Kidney epithelial cell (primary cell): ENCODE data around the gene LAD1. TPM values are rescaled to one million over a fixed set of nuclear protein-coding genes. Genes with fewer than 3 reads are reported as not detected.

Source experiments
- DNase-seq: peaks from one replicate; pipeline ENCODE4 v3.0.0-alpha.2; 2010; ENCODE audit warnings: low read depth
- H3K27me3 ChIP-seq: 2 replicates; pipeline ENCODE4 v1.6.0; 2011; ENCODE audit warnings: low read length; ENCODE audit not compliant: control insufficient read depth, insufficient read depth
- H3K36me3 ChIP-seq: 2 replicates; pipeline ENCODE4 v1.5.1; 2011; ENCODE audit warnings: low read length; ENCODE audit not compliant: control insufficient read depth, insufficient read depth
- H3K4me3 ChIP-seq: 2 replicates; pipeline ENCODE4 v1.5.1; 2011; ENCODE audit warnings: low read depth, mild to moderate bottlenecking, control low read depth, low read length
- total RNA-seq: library from RNA; depleted of rRNA; stranded (reverse); fragments of >200 nt; gene quantifications from 2 replicates; pipeline ENCODE4 v1.2.3, GENCODE V29; 2015
- TF ChIP-seq, protein P1 (sequence below): IDR thresholded peaks from 2 replicates; pipeline ENCODE4 v1.5.1; 2011; ENCODE audit warnings: mild to moderate bottlenecking, moderate library complexity, low read length, control low read depth, inconsistent platforms; ENCODE audit not compliant: insufficient read depth, poor library complexity, severe bottlenecking

The LAD1 gene
- total RNA-seq, 1 donor from 2014 or later: 36.1 TPM

DNA sequence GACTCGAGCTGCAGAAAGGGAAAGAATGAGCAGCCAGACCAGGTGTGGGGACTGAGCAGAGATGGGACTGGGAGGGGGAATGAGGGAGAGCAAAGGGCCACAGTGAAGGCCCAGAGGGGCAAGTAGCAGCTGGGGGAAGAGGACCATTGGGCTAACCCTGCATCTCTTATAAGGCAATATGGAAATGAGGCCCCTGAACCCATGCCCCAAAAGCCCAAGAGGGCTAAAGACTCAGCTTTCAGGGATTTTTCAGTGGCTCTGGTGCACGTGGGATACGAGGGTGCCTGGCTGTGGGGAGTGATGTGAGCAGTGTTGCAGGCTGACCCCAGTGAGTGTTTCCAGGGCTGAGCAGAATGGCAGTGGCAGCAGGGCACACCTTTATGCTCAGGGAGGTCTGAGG, 22.9 kb upstream of the LAD1 start:
- TF ChIP-seq, protein P1, sequence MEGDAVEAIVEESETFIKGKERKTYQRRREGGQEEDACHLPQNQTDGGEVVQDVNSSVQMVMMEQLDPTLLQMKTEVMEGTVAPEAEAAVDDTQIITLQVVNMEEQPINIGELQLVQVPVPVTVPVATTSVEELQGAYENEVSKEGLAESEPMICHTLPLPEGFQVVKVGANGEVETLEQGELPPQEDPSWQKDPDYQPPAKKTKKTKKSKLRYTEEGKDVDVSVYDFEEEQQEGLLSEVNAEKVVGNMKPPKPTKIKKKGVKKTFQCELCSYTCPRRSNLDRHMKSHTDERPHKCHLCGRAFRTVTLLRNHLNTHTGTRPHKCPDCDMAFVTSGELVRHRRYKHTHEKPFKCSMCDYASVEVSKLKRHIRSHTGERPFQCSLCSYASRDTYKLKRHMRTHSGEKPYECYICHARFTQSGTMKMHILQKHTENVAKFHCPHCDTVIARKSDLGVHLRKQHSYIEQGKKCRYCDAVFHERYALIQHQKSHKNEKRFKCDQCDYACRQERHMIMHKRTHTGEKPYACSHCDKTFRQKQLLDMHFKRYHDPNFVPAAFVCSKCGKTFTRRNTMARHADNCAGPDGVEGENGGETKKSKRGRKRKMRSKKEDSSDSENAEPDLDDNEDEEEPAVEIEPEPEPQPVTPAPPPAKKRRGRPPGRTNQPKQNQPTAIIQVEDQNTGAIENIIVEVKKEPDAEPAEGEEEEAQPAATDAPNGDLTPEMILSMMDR: no peak
- no peaks in the 10 kb centered on the region for H3K36me3 ChIP-seq
- DNase-seq: no peak
- no peak overlapping the region for H3K4me3 ChIP-seq
- H3K27me3 ChIP-seq: peaks cover 7% of the 10 kb centered on the region

DNA sequence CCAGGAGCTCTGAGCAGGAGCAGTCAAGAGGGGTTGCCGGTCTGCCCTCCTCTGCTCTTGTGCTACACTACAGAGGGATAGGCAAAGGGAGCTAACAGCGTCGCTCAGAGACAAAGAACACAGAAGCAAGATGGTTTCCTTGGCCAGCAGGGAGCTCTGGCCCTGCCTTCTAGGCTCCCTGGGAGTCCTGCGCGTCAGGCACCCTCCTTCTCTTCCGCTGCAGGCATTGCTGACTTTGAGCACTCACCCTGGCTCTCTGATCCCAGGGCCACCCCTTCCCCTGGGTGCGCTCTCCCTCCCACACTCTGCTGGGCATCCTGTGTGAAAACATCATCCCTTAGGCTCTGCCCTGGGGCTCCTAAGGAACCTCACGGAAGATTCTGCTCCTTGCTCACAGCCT, 21.9 kb upstream of the LAD1 start:
- no peak for DNase-seq
- Histone ChIP-seq H3K27me3 (peaks cover 7% of the 10 kb centered on the region), H3K4me3 (no peak overlapping the region), H3K36me3 (no peaks in the 10 kb centered on the region)
- TF ChIP-seq, protein P1: no peak

- TF ChIP-seq, protein P1: no peak
- Histone ChIP-seq H3K27me3 (peaks cover 7% of the 10 kb centered on the region), H3K4me3 (no peak overlapping the region), H3K36me3 (no peaks in the 10 kb centered on the region)
- no peak for DNase-seq
Measured at GRCh38 chr1:201420608-201421002, 21.5 kb upstream of the LAD1 start.

DNA sequence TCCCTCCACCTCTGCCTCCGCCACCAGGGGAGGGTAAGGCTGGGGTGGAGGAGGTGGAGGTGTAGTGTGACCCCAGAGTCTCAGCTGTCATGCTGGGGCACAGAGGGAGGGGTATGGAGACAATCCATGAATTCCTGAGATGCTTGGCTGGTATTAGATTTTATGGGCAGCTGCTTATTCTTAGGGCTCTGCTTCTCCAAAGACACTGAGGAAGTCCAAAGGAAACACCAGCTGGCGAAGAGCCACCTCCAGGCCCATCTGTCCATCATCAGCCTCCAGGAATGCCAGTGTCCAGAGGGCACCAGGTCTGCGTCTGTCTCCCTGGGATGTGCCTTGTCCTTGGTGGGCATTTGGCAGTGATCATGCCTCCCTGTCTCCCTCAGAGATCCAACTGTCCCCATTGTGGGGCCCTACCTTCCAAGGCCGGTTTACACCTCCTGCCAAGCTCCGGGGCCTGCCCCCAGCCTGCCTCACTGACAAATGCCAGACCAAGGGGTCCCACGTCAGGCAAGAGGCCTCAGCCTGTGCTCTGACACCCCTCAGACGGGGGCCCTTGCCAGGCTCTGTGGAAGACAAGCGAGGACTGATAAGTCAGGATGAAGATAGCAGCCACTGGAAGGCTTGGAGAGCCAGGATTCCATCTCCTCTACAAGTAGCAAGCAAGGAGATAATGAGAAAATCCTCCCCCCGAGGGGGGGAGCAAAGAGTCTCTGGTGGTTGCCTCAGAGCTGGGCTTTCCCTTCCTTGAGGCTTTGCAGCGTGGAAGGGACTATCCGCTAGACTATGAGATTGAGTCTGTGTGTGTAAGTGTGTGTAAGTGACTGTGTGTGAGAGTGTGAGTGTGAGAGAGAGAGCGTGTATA, 20.9 kb upstream of the LAD1 start:
- DNase-seq: no peak
- H3K36me3 ChIP-seq: no peaks in the 10 kb centered on the region
- H3K4me3 ChIP-seq: no peak overlapping the region
- TF ChIP-seq, protein P1: no peak
- peaks cover 7% of the 10 kb centered on the region for H3K27me3 ChIP-seq

DNA sequence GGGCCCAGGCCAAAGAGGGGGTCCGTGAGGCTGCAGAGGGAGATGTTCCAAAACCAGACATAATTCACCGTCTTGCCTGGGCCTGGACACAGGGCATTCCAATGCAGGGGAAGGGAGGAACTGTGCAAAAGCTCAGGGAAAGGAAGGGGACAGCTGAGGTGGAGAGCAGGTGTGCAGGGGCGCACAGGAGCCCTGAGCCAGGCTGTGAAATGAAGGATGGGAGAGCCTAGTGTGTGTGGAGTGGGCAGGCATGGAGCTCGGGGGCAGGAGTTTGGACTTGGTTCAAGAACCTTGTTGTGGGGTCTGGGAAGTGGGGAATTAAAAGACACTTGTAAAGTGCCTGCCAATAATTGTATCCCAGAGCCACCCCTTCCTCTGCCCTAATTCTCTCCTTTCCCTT, 20.1 kb upstream of the LAD1 start:
- Histone ChIP-seq H3K27me3 (peaks cover 10% of the 10 kb centered on the region), H3K36me3 (no peaks in the 10 kb centered on the region), H3K4me3 (no peak overlapping the region)
- TF ChIP-seq, protein P1: no peak
- no peak for DNase-seq

- Histone ChIP-seq H3K27me3 (peaks cover 10% of the 10 kb centered on the region), H3K4me3 (no peak overlapping the region), H3K36me3 (no peaks in the 10 kb centered on the region)
- TF ChIP-seq, protein P1: no peak
- DNase-seq: no peak
Measured at GRCh38 chr1:201418461-201418860, 19.3 kb upstream of the LAD1 start.
